H7 (cell line): ENCODE measurements around the gene GCLC. TPM values are rescaled to one million over a fixed set of nuclear protein-coding genes. Genes with fewer than 3 reads are reported as not detected.
"Not testable (repeated sequence)": the region's sequence is repeated elsewhere in the genome, so short reads cannot be mapped to it uniquely, and the experiment has no call there.

Source experiments
- DNase-seq: peaks from one replicate; pipeline ENCODE4 v3.0.0; 2012
- H3K27me3 ChIP-seq: 2 replicates; pipeline ENCODE4 v1.6.0; 2011; ENCODE audit warnings: mild to moderate bottlenecking, low read length; ENCODE audit not compliant: control insufficient read depth, insufficient read depth
- H3K36me3 ChIP-seq: replicated peaks from 2 replicates; pipeline ENCODE4 v1.5.1; 2011; ENCODE audit warnings: low read length; ENCODE audit not compliant: control insufficient read depth, insufficient read depth
- H3K4me3 ChIP-seq: 2 replicates; pipeline ENCODE4 v1.5.1; 2011; ENCODE audit warnings: low read depth, mild to moderate bottlenecking, control low read depth, low read length, moderate library complexity; ENCODE audit not compliant: insufficient read depth
- total RNA-seq: library from RNA; depleted of rRNA; stranded (reverse); fragments of >200 nt; shearing (Covaris generic); gene quantifications from 2 replicates; pipeline ENCODE4 v1.2.3, GENCODE V29; 2014

The GCLC gene
- total RNA-seq, 1 experiment from 2014 or later, result 37.4 TPM

DNA sequence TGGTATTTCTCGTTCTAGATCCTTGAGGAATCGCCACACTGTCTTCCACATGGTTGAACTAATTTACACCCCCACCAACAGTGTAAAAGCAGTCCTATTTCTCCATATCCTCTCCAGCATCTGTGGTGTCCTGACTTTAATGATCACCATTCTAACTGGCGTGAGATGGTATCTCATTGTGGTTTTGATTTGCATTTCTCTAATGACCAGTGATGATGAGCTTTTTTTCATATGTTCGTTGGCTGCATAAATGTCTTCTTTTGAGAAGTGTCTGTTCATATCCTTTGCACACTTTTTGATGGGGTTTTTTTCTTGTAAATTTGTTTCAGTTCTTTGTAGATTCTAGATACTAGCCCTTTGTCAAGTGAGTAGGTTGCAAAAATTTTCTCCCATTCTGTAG lies 64.1 kb downstream of the GCLC start:
- DNase-seq, H3K4me3 ChIP-seq, H3K36me3 ChIP-seq, H3K27me3 ChIP-seq: not testable (repeated sequence)

DNA sequence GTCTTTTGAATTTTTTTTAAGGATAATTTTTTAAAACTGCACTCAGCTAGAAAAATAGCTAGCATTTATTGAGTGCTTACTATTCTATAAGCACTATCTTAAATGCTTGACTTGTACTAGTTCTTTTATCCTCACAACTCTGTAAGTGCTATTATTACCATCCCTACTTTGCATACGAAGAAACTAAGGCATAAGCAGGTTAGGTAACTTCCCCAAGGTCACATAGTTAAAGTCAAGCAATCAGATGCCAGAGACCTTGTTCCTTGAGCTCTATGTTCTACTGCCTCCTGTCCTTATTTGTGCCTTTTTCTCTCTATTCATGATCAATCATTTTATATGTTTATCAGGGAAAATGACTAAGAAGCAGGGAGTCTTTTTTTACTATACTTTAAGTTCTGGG lies 65.0 kb downstream of the GCLC start:
- Histone ChIP-seq H3K27me3 (no peaks in the 10 kb centered on the region), H3K4me3 (no peak overlapping the region), H3K36me3 (no peaks in the 10 kb centered on the region)
- DNase-seq, result no peak

DNA sequence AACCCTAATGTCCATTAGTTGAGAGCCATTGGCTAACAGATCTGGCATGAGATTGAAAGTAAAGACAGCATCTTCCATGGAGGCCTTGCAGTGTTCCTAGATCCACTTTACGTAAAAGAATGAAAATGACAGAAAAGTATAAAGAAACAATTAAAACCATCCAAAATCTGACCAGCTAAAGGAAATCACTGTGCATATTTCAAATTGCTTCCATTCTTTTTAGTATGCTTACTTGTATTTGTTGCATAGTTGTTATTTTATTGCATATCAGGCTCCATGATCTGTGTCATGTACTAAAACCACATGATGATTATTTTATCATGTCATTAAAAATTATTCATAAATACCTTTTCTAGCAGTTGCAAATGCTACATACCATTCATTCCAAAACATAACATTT lies 67.9 kb downstream of the GCLC start:
- no peak for DNase-seq
- H3K4me3 ChIP-seq, result no peak overlapping the region

DNA sequence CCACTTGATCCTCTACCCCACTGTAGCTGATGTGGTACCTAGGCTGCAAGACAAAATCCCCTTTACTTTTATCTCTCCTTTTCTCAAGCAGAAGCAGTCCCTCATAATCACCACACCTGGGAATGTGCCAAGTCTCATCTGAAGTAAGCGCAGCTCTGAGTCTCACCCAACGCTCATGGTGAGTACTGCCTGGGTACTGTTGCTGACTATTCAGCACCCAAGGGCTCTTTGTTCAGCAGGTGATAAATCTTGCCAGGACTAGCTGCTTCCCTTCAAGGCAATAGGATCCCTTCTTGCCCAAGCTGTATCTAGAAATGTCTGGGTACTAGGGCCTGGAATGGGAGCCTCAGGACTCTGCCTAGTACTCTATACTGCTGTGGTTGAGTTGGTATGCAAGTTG lies 70.9 kb downstream of the GCLC start:
- no peaks in the 10 kb centered on the region for H3K36me3 ChIP-seq
- H3K27me3 ChIP-seq, result no peaks in the 10 kb centered on the region
- no peak overlapping the region for H3K4me3 ChIP-seq
- DNase-seq, result no peak

More for the DNA sequence above, 67.9 kb downstream of the GCLC start:
- no peaks in the 10 kb centered on the region for H3K27me3 ChIP-seq
- H3K36me3 ChIP-seq, result no peaks in the 10 kb centered on the region

DNA sequence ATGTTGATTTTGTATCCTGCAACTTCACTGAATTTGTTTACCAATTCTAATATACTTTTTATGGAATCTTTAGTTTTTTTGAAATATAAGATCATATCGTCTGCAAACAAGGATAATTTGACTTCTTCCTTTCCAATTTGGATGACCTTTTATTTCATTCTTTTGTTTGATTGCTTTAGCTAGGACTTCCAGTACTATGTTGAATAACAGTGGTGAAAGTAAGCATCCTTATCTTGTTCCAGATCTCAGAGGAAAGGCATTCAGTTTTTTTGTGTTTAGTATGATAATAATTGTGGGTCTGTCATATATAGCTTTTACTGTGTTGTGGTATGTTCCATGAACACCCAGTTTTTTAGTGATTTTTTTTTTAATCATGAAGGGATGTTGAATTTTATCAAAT lies 75.7 kb downstream of the GCLC start:
- Histone ChIP-seq H3K4me3 (no peak overlapping the region), H3K27me3 (no peaks in the 10 kb centered on the region), H3K36me3 (no peaks in the 10 kb centered on the region)
- no peak for DNase-seq

DNA sequence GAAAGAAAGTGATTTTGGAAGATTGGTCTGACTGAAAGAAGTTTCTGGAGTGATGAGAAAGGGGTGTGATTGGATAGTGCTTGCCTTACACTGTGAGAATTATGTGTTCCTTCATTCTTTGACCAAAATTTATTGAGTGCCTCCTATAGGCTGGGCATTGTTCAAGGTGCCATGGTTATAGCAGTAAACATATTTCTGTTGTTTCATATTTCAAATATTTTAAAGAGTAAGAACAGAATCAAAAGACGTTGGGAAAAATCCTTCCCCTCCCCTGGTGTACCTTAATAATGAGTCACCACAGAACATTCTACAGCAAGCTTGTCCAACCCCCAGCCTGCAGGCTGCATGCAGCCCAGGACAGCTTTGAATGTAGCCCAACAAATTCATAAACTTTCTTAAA lies 78.6 kb downstream of the GCLC start:
- H3K4me3 ChIP-seq, result no peak overlapping the region
- no peak for DNase-seq
- no peaks in the 10 kb centered on the region for H3K27me3 ChIP-seq
- H3K36me3 ChIP-seq, result no peaks in the 10 kb centered on the region

DNA sequence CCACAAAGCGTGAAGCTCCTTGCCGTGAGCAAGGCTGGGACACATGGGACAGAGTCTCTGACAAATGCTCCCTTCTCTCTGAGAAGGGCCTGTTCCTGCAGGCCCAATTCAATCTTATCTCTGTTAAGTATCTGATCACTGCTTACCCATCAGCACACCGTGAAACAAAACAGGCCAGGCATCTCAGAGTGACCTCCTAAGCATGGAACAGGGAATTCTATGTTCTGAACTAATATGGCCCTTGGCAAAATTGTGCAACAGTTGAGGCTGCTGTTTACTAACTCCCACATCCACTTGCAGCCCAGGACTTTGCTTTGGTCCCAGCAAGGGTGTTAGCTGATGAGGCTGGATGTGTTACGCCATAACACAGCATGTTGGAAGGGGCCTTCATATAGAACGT lies 79.2 kb downstream of the GCLC start:
- Histone ChIP-seq H3K36me3 (no peaks in the 10 kb centered on the region), H3K4me3 (no peak overlapping the region), H3K27me3 (no peaks in the 10 kb centered on the region)
- DNase-seq, result no peak

DNA sequence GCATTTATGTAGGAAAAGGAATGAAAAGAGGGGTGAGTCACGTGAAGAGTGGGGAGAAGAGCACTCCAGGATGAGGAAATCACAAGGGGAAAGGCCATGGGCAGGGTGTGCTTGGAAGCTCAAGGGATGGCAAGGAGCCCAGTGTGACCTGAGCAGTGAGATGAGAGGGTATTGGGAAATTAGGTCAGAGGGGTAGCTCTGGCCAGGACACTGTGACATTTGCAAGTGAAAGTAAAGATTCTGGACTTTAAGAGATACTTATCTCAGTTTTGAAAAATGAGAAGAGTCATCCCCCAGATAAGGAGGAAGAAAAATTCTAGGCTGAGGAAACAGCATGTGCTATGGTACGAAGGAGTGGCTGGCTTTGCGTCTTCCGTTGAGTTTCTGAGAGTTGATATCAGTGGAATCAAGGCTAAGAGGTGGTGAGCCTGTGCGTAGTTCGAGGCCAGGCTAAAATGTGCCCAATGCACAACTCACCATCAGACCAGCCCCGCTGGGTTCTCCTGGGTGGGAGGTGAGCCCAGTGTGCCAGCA lies 79.9 kb downstream of the GCLC start:
- Histone ChIP-seq H3K4me3 (no peak overlapping the region), H3K27me3 (no peaks in the 10 kb centered on the region), H3K36me3 (no peaks in the 10 kb centered on the region)
- no peak for DNase-seq

DNA sequence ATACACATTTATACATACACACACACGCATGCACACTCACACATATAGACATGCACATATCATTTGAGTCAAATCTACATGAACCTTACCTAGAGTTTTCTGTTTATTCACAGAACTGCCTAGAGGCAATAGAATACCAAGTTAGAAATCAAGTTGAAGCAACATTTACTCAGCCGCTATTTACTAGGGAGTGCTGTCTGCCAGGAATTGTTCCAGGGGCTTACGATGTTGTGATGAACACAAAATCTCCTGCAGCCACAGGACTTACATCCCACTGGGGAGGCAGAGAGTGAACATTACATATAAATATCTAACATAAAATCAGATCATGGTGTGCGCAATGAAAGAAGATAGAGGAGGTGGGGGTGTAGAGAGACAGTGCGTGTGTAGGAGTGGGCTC lies 80.4 kb downstream of the GCLC start:
- DNase-seq, result no peak
- H3K36me3 ChIP-seq, result no peaks in the 10 kb centered on the region
- no peak overlapping the region for H3K4me3 ChIP-seq
- H3K27me3 ChIP-seq, result no peaks in the 10 kb centered on the region

DNA sequence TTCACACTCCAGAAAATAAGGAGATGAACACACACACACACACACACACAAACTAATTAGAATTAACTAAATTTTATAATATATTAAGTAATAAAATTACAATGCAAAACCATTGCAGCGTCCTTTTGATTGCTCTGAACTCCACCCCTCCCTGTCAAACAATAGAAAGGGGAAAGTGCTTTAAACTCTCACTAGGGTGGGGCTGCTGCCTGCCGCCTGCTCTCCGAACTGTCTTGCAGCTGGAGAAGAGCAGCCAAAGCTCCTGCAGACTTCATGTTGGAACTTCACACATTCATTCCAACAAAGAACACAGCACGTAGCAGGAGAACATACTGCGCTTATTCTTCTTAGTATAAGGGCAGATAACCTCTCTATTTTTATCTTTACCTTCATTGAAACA lies 83.2 kb downstream of the GCLC start:
- H3K36me3 ChIP-seq, result no peaks in the 10 kb centered on the region
- peak; percentile 15 for DNase-seq
- no peaks in the 10 kb centered on the region for H3K27me3 ChIP-seq
- H3K4me3 ChIP-seq, result no peak overlapping the region

DNA sequence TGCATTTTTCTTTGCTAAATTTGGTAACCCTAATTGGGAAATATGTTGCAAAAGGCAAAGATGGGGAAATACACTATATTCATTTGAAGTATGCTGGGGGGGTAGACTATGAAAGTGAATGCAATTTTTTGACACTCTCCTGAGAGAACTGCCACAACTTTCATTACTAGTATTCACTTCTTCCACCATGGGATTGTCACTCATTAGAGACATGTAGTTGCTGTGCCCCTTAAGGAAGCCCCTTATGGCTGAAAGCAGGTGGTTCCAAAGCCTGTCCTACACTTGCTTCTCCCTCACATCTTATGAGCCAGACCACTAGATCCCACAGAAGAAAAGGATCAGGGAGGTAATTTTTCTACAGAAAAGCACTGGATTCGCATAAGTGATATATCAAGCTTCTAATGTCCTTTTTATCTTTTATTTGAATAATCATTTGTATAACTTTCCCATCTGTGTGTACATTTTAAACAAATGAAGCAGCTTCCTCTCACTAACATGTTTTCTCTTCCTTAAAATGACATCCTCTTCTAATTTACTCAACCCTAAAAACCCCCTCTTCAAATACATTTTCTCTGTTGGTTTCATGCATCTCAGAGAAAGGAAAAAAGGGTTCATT lies 83.8 kb downstream of the GCLC start:
- no peaks in the 10 kb centered on the region for H3K36me3 ChIP-seq
- H3K4me3 ChIP-seq, result no peak overlapping the region
- no peaks in the 10 kb centered on the region for H3K27me3 ChIP-seq
- no peak for DNase-seq

DNA sequence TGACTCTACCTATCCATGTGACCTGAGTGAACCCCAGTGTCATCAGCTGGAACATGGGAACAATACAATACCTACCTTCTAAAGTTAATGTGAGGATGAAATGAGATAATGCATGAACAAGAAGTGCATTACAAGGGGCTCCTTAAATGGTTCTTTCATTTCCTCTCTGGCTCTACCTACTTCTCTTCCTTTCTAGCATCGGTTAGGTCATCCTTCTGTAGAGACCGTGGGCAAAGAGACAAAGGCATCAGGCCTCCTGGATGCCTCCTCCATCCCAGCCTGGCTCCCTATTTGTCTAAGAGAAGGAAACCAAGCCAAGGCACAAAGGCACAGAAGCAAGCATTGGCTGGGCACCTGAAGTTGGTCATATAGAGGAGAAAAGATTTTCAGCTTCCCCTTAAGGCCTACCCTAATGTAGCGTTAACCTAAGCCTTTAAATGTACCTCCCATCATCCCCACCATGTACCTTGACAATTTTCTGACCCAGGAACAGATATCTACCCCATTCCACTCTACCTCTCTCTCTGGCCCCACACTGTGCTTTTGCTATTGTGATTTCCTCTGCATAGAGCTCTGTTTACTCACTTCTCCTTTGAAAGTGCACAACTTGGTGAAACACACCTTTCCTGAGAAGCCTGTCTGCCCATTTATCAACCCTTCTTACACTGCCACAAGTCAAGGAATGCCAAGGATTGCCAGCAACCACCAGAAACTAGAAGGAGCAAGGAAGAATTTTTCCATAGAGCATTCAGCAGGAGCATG lies 86.6 kb downstream of the GCLC start:
- Histone ChIP-seq H3K27me3 (no peaks in the 10 kb centered on the region), H3K4me3 (no peak overlapping the region), H3K36me3 (no peaks in the 10 kb centered on the region)
- DNase-seq, result no peak

DNA sequence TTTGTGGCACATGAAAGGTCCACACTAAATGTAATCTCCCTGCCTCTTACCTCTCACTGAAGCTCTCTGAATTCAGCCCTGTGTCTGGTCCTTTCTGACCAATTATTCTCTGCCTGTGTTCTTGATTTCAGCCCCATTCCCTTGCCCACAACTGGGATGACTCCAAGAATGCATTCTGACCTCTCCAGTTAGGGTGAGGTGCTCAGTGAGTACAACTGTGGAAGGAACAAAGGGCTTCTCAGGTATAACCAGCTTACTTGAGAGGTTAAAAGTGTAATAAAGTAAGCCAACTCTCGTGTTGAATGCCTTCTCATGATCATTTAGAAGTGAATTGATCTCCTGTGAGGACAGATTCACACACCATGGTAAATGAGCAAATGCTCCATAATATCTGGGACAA lies 88.1 kb downstream of the GCLC start:
- Histone ChIP-seq H3K36me3 (no peaks in the 10 kb centered on the region), H3K4me3 (no peak overlapping the region), H3K27me3 (no peaks in the 10 kb centered on the region)
- no peak for DNase-seq

DNA sequence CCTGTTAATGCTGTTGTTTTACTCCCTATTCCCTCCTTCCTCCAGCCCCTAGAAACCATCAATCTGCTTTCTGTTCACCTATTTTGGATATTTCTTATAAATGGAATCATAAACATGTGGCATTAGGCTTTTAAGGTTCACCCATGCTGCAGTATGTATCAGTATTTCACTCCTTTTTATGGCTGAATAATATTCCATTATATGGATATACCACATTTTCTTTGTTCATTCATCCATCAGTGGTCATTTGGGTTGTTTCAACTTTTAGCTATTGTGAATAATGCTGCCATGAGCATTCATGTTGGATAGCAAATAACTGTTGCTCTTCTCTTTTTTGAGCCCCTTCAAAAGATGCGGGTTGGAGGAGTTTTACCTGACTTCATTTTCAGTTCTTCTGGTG lies 89.2 kb downstream of the GCLC start:
- no peak for DNase-seq
- Histone ChIP-seq H3K36me3 (no peaks in the 10 kb centered on the region), H3K27me3 (no peaks in the 10 kb centered on the region), H3K4me3 (no peak overlapping the region)

DNA sequence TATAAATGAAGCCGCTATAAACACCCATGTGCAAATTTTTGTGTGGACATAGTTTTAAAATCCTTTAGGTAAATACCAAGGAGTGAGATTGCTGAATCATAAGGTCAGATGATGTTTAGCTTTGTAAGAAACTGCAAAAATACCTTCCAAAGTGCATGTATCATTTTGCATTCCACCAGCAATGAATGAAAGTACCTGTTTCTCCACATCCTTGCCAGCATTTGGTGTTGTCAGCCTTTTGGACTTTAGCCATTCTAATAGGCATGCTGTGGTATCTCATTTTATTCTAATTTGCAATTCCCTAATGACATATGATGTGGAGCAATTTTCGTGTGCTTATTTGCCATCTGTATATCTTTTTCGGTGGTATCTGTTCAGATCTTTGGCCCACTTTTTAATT lies 93.7 kb downstream of the GCLC start:
- no peaks in the 10 kb centered on the region for H3K27me3 ChIP-seq
- H3K4me3 ChIP-seq, result no peak overlapping the region
- H3K36me3 ChIP-seq, result no peaks in the 10 kb centered on the region
- DNase-seq, result no peak
